Measurements from ENCODE around the gene DIPK1C. TPM values are rescaled to one million over a fixed set of nuclear protein-coding genes. Genes with fewer than 3 reads are reported as not detected.

The DIPK1C gene
- total and polyA plus RNA-seq, 2 experiments from 2014 or later = 0.07 TPM; not detected in 1

- H3K9me3 Mint-ChIP-seq = peaks cover 5% of the 10 kb centered on the region; the same call in 1 of the 3 replicates
- no peak overlapping the region for H3K27ac Mint-ChIP-seq
- Histone ChIP-seq H3K4me3 (no peak overlapping the region), H3K36me3 (ENCODE audit: insufficient read depth) (no peaks in the 10 kb centered on the region), H3F3A (replicated peaks; ENCODE audit: low read depth) (no peaks in the 10 kb centered on the region), H4K20me1 (replicated peaks; ENCODE audit: insufficient read depth) (no peaks in the 10 kb centered on the region), H3K79me2 (replicated peaks; ENCODE audit: insufficient read depth) (no peaks in the 10 kb centered on the region), H3K4me2 (no peak overlapping the region), H3K9me2 (ENCODE audit: insufficient read depth) (no peaks in the 10 kb centered on the region), H3K27me3 (ENCODE audit: insufficient read depth) (no peaks in the 10 kb centered on the region), H2AFZ (no peak overlapping the region), H3K27ac (ENCODE audit: low read depth) (no peak overlapping the region), H3K4me1 (ENCODE audit: insufficient read depth) (peaks cover 11% of the 10 kb centered on the region)
- H3K36me3 Mint-ChIP-seq (ENCODE audit: low read depth) = peaks cover 3% of the 10 kb centered on the region; the same call in 2 of the 3 replicates
- TF ChIP-seq JUNB (IDR thresholded peaks at IDR 0.05; ENCODE audit: unreplicated experiment) = no peak
- no peak for TF ChIP-seq ZNF462 (CRISPR knock-in tag; IDR thresholded peaks at IDR 0.05)
- no peak for TF ChIP-seq CREB1 (CRISPR knock-in tag; IDR thresholded peaks at IDR 0.05; ENCODE audit: low read depth)
- no peak for TF ChIP-seq REST (IDR thresholded peaks at IDR 0.05; ENCODE audit: unreplicated experiment)
- TF ChIP-seq EZH2 (IDR thresholded peaks at IDR 0.05; ENCODE audit: low read depth, unreplicated experiment) = no peak
- TF ChIP-seq ZNF331 (CRISPR knock-in tag; IDR thresholded peaks at IDR 0.05; ENCODE audit: low read depth) = no peak
- no peak for TF ChIP-seq STAT1 (IDR thresholded peaks at IDR 0.05; ENCODE audit: unreplicated experiment)
- TF ChIP-seq ETS1 (IDR thresholded peaks at IDR 0.05) = no peak
- TF ChIP-seq EZH2phosphoT487 (IDR thresholded peaks at IDR 0.05; ENCODE audit: unreplicated experiment) = no peak
- TF ChIP-seq POLR2AphosphoS5 (IDR thresholded peaks at IDR 0.05; ENCODE audit: low read depth) = no peak
- TF ChIP-seq NANOG (IDR thresholded peaks at IDR 0.05; ENCODE audit: borderline replicate concordance) = no peak
- no peak for TF ChIP-seq CTCF (conservative IDR thresholded peaks at IDR 0.05; ENCODE audit: low read depth in 2 of 2)
- no peak for TF ChIP-seq ZNF114 (CRISPR knock-in tag; IDR thresholded peaks at IDR 0.05)
- no peak overlapping the region for H3K4me3 Mint-ChIP-seq
- ATAC-seq (no peak), DNase-seq (ENCODE audit: low spot score) (no peak)
- H3K27me3 Mint-ChIP-seq (ENCODE audit: insufficient read depth, low read depth, poor library complexity) = peaks cover 7% of the 10 kb centered on the region
- H3K4me1 Mint-ChIP-seq = peaks cover 15% of the 10 kb centered on the region
Measured at GRCh38 chr18:74388227-74388626, 68.9 kb downstream of the DIPK1C start.
